ENCODE data around the gene DNAJC27. TPM values are rescaled to one million over a fixed set of nuclear protein-coding genes. Genes with fewer than 3 reads are reported as not detected.

Gene DNAJC27
- total RNA-seq, 1 experiment from 2014 or later, result 5.4 TPM

DNA sequence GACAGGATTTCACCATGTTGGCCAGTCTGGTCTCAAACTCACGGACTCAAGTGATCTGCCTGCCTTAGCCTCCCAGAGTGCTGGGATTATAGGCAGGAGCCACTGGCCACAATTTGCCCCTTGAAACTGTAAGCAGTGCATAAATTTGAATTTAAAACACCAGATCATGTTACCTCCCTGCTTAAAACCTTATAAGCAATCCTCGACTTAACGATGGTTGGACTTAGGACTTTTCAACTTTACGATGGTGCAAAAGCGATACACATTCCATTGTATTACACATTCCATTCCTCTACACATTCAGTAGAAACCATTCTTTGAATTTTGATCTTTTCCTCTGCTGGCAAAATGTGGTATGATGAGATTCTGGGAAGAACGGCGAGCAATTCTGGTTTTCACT is 46.9 kb upstream of the DNAJC27 start (continued):
- TF ChIP-seq RELA (CRISPR knock-in tag; IDR thresholded peaks at IDR 0.05; ENCODE audit: borderline replicate concordance), result no peak
- no peak for TF ChIP-seq TCF7 (CRISPR knock-in tag; IDR thresholded peaks at IDR 0.05; ENCODE audit: low read depth)
- no peak for TF ChIP-seq ZNF219 (CRISPR knock-in tag; IDR thresholded peaks at IDR 0.05; ENCODE audit: borderline replicate concordance)
- TF ChIP-seq, protein P1, sequence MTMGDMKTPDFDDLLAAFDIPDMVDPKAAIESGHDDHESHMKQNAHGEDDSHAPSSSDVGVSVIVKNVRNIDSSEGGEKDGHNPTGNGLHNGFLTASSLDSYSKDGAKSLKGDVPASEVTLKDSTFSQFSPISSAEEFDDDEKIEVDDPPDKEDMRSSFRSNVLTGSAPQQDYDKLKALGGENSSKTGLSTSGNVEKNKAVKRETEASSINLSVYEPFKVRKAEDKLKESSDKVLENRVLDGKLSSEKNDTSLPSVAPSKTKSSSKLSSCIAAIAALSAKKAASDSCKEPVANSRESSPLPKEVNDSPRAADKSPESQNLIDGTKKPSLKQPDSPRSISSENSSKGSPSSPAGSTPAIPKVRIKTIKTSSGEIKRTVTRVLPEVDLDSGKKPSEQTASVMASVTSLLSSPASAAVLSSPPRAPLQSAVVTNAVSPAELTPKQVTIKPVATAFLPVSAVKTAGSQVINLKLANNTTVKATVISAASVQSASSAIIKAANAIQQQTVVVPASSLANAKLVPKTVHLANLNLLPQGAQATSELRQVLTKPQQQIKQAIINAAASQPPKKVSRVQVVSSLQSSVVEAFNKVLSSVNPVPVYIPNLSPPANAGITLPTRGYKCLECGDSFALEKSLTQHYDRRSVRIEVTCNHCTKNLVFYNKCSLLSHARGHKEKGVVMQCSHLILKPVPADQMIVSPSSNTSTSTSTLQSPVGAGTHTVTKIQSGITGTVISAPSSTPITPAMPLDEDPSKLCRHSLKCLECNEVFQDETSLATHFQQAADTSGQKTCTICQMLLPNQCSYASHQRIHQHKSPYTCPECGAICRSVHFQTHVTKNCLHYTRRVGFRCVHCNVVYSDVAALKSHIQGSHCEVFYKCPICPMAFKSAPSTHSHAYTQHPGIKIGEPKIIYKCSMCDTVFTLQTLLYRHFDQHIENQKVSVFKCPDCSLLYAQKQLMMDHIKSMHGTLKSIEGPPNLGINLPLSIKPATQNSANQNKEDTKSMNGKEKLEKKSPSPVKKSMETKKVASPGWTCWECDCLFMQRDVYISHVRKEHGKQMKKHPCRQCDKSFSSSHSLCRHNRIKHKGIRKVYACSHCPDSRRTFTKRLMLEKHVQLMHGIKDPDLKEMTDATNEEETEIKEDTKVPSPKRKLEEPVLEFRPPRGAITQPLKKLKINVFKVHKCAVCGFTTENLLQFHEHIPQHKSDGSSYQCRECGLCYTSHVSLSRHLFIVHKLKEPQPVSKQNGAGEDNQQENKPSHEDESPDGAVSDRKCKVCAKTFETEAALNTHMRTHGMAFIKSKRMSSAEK (CRISPR knock-in tag; IDR thresholded peaks at IDR 0.05; ENCODE audit: borderline replicate concordance), result no peak
- TF ChIP-seq, protein P2, sequence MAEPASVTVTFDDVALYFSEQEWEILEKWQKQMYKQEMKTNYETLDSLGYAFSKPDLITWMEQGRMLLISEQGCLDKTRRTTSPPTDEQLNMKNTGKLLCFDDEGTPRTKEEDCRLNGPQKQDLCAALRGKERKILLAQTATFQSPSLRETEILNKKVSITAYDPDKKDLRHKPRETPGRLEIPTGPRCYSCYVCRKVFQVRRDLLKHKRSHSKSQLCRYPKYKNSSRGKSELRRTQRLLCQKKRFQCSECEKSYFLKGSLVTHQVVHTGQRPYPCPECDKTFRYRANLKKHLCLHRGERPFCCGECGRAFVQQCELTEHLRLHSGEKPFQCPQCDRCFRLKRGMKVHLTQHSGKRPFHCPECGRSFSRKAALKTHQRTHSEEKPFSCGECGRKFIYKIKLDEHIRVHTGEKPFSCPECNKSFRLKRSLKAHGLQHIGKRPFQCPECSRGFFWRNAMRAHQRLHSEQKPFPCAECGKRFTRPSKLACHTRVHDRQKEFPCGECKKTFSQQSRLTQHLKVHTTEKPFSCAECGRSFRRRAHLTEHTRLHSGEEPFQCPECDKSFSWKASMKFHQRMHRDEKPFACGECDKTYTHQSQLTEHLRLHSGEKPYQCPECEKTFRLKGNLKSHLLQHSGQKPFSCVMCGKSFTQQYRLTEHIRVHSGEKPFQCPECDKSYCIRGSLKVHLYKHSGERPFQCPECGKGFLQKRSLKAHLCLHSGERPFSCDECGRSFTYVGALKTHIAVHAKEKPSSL (CRISPR knock-in tag; conservative IDR thresholded peaks at IDR 0.05), result no peak
- TF ChIP-seq ATF2 (CRISPR knock-in tag; IDR thresholded peaks at IDR 0.05; ENCODE audit: borderline replicate concordance, low read depth), result no peak
- TF ChIP-seq HMGA2 (CRISPR knock-in tag; IDR thresholded peaks at IDR 0.05), result no peak
- TF ChIP-seq E2F5 (CRISPR knock-in tag; IDR thresholded peaks at IDR 0.05), result no peak

GRCh38 chr2:25014631-25015030 is 42.9 kb upstream of the DNAJC27 start:
- no peak for ATAC-seq
- no peak overlapping the region for H3K4me3 Mint-ChIP-seq
- H3K4me1 Mint-ChIP-seq, result peaks cover 7% of the 10 kb centered on the region
- CTCF ChIA-PET, result no interaction called here
- no peak for DNase-seq (ENCODE audit: low spot score)
- H3K36me3 Mint-ChIP-seq, result no peaks in the 10 kb centered on the region
- POLR2A ChIA-PET, result interaction anchor here (0.7 kb wide), 1 partner anchor 10 kb away, joined by 15 read pairs; no protein-coding TSS in a partner anchor
- H3K27ac Mint-ChIP-seq, result no peak overlapping the region
- no peaks in the 10 kb centered on the region for H3K9me3 Mint-ChIP-seq
- no peaks in the 10 kb centered on the region for H3K27me3 Mint-ChIP-seq (ENCODE audit: low read depth)
- TF ChIP-seq USF2 (CRISPR knock-in tag; IDR thresholded peaks at IDR 0.05), result no peak
- TF ChIP-seq SP1 (CRISPR knock-in tag; conservative IDR thresholded peaks at IDR 0.05), result no peak
- no peak for TF ChIP-seq JAZF1 (CRISPR knock-in tag; IDR thresholded peaks at IDR 0.05)
- TF ChIP-seq FOXK1 (CRISPR knock-in tag; IDR thresholded peaks at IDR 0.05), result no peak
- TF ChIP-seq, protein P3, sequence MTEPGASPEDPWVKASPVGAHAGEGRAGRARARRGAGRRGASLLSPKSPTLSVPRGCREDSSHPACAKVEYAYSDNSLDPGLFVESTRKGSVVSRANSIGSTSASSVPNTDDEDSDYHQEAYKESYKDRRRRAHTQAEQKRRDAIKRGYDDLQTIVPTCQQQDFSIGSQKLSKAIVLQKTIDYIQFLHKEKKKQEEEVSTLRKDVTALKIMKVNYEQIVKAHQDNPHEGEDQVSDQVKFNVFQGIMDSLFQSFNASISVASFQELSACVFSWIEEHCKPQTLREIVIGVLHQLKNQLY (CRISPR knock-in tag; IDR thresholded peaks at IDR 0.05), result no peak
- TF ChIP-seq, protein P4, sequence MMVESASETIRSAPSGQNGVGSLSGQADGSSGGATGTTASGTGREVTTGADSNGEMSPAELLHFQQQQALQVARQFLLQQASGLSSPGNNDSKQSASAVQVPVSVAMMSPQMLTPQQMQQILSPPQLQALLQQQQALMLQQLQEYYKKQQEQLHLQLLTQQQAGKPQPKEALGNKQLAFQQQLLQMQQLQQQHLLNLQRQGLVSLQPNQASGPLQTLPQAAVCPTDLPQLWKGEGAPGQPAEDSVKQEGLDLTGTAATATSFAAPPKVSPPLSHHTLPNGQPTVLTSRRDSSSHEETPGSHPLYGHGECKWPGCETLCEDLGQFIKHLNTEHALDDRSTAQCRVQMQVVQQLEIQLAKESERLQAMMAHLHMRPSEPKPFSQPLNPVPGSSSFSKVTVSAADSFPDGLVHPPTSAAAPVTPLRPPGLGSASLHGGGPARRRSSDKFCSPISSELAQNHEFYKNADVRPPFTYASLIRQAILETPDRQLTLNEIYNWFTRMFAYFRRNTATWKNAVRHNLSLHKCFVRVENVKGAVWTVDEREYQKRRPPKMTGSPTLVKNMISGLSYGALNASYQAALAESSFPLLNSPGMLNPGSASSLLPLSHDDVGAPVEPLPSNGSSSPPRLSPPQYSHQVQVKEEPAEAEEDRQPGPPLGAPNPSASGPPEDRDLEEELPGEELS (CRISPR knock-in tag; IDR thresholded peaks at IDR 0.05), result no peak
- TF ChIP-seq NR1H2 (CRISPR knock-in tag; IDR thresholded peaks at IDR 0.05), result no peak
- TF ChIP-seq STAT6 (CRISPR knock-in tag; conservative IDR thresholded peaks at IDR 0.05; ENCODE audit: low read depth), result no peak
- TF ChIP-seq MYBL2 (CRISPR knock-in tag; IDR thresholded peaks at IDR 0.05), result no peak
- no peak for TF ChIP-seq NFATC4 (CRISPR knock-in tag; IDR thresholded peaks at IDR 0.05)
- no peak for TF ChIP-seq ZBTB43 (CRISPR knock-in tag; IDR thresholded peaks at IDR 0.05)
- no peak for TF ChIP-seq ELF4 (CRISPR knock-in tag; IDR thresholded peaks at IDR 0.05; ENCODE audit: low read depth)

All from WTC11 (cell line).